ENCODE measurements around the gene SVBP.
"Not testable (repeated sequence)": the region's sequence is repeated elsewhere in the genome, so short reads cannot be mapped to it uniquely, and the experiment has no call there.

Gene SVBP, protein sequence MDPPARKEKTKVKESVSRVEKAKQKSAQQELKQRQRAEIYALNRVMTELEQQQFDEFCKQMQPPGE

GRCh38 chr1:42816585-42817439 is at the start of gene SVBP, which contains the start of gene ERMAP:
Gene SVBP, minus strand, starts transcription at chr1:42817397. Its CDS starts 853 bp downstream, at chr1:42816544.
Gene ERMAP, plus strand, starts transcription at chr1:42817122. Its CDS starts 13,327 bp downstream, at chr1:42830449.
- DNase-seq = peak; percentile 84

GRCh38 chr1:42866549-42866948 is 49.4 kb upstream of the SVBP start:
- no peak for DNase-seq

DNA sequence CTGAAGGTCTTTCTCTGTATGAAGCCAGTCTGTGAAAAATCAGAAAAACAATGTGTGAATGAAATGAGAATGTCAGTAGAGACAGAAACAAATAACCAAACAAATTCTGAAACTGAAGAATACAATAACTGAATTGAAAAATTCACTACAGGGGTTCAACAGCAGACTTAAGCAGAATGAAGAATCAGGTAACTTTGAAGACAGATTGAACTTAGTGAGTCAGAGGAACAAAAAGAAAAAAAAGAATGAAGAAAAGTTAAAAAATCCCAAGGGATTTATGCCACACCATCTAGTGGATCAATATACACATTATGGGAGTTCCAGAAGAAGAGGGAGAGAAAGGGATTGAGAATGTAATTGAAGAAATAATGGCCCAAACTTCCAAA is 43.8 kb upstream of the SVBP start:
- no peak for DNase-seq

GRCh38 chr1:42860339-42861013 is 43.3 kb upstream of the SVBP start:
- no peak for DNase-seq

GRCh38 chr1:42859366-42859765 is 42.2 kb upstream of the SVBP start:
- not testable (repeated sequence) for DNase-seq

- not testable (repeated sequence) for DNase-seq
Observed at GRCh38 chr1:42856554-42856953, 39.4 kb upstream of the SVBP start.

GRCh38 chr1:42853116-42853884 is 36.1 kb upstream of the SVBP start:
- no peak for DNase-seq

- DNase-seq = no peak
Observed at GRCh38 chr1:42852608-42852980, 35.4 kb upstream of the SVBP start.

GRCh38 chr1:42851960-42852607 is 34.9 kb upstream of the SVBP start:
- DNase-seq = no peak

- no peak for DNase-seq
Observed at GRCh38 chr1:42851420-42851819, 34.2 kb upstream of the SVBP start.

GRCh38 chr1:42849944-42850343 is 32.7 kb upstream of the SVBP start:
- no peak for DNase-seq

- DNase-seq = no peak
Observed at GRCh38 chr1:42848823-42849537, 31.8 kb upstream of the SVBP start.

GRCh38 chr1:42847721-42848460 is 30.7 kb upstream of the SVBP start:
- DNase-seq = no peak

DNA sequence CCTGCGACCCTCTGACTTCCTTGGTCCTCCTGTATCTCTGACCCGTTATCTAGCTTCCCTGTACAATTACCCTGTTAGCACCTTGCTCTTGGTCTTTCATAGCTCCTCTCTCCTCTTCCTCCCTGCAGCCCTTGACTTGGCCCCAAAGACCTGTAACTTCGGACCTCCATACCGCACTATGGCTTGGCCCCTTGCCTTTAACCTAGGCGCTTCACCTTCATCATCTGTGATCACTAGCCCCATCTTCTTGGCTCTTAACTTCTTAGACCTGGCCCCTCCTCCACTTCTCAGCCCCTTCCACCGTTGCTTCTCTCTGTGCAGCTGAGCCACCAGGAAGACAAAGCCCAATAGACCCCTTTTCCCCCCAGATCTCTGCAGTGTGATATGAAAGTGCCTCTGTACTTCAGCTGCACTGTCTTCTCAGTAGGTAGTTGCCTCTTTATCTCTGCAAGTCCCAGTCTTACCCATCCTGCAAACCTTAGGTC is 30.0 kb upstream of the SVBP start:
- no peak for DNase-seq

DNA sequence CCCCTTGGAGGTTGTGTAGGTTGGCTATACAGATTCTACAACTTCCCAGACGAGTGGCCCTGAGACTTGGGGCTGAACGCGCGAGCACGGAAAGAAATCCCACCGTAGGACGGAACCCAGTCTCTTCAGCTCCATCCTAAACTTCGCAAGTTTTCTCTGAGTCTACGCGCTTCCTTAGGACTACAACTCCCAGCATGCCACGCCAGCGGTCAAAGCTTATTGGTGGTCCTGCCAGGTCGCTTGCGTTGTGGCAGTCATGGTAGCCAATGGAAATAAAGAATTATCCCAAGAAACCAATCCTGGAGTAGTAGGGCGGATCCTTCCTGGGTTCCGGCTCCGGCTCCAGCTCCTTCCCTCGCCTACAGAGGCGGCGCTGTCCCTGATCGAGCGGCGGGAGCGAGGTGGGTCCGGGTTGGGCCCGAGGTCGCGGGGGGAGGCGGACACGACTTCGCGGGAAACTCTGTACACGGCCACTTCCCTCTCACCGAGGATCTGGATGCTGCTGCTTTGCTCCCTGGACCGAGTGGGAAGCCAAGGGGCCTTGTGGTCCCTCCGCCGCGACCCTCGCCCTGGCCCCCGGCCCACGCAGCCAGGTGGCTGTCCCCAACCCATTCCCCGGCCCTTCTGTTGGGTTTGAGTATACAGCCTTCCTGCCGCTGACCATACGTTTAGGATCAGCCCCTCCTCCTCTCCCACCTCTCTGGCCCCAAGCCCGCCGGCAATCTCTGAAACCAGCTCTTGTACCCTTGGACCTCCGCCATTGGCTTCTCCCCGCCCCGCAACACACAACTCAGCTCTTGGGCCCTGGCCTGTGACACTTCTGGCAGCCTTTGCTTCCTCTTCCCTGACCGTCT is 29.3 kb upstream of the SVBP start, which contains the start of gene ZNF691:
ZNF691 (plus strand) TSS at position 357 of the 854 bp plus-strand sequence. CDS start 3,046 bp downstream, outside the sequence.
- DNase-seq = peak; percentile 99

DNA sequence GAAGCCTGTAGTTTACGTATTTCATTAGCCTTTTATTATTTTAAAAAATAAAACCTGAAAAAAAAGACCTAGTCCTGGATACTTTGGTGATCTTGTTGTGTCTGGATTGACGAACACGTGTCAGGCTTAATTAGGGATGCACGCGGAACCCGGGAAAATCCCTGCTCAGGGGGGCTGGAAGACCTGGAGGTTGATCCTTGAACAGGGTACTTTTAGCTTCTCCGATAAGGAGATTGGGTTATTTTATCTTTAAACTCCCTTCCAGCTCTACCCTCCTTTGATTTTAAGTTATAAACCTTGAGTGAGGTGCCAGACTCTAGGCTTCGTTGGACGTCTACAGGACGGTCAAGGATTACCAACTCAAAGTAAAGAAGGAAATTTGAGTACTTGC is 28.7 kb upstream of the SVBP start:
- peak; percentile 38 for DNase-seq

DNA sequence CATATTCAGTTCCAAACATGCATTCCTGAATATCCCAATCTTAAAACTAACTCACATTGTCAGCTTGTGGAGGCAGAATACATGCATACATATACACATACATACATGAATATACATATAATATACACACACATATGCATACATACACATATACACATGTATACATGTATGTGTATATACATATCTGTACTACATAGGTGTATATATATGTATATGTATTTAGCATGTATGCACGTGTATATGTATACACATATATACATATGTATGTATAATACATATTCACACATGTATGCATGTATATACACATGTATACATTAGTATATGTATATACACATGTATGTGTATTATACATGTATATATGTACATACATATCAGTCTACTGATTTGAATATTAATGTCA is 28.0 kb upstream of the SVBP start:
- DNase-seq = no peak

DNA sequence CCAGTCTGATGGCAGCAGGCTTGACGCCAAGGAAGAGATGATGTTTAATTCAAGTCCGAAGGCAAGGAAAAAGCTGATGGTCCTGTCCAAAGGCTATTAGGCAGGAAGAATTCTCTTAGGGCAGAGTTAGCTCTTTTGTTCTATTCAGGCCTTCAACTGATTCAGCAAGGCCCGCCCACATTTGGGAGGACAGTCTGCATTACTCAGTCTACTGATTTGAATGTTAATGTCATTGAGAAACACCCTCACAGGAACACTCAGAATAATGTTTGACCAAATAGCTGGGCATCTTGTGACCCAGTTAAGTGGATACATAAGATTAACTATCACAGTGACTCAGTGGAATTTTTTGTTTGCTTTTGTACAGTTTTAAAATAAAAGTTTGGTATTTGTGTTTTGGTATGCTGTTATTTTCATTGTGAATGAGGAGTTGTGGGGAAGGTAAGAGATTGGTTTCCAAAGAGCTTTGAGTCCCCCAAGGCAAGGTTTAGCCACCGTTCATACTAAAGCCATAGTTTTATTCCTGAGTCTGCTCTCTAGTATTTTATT is 27.5 kb upstream of the SVBP start:
- DNase-seq = no peak

- DNase-seq = no peak
Observed at GRCh38 chr1:42841440-42842147, 24.4 kb upstream of the SVBP start.
